Uterus (tissue), 2 donors: ENCODE measurements around the gene RBMS3.

Experiments used
- POLR2A ChIP-seq, 2 donors: fragments of 450-650 bp; IDR thresholded peaks; one replicate each; pipeline ENCODE4 v1.6.1; 2016; ENCODE audit warnings: antibody characterized with exemption in 2 of 2, mild to moderate bottlenecking in 1 of 2, moderate library complexity in 1 of 2
- TF ChIP-seq, protein P1 (sequence below), 4 experiments: fragments of 200-600 bp in 2 of 4; fragments of 450-650 bp in 2 of 4; sonication (generic) in 2 of 4; IDR thresholded peaks; one replicate each; pipeline ENCODE4 v1.5.1; 2016 to 2019; ENCODE audit warnings: antibody characterized with exemption in 4 of 4, mild to moderate bottlenecking in 2 of 4, moderate library complexity in 1 of 4

DNA sequence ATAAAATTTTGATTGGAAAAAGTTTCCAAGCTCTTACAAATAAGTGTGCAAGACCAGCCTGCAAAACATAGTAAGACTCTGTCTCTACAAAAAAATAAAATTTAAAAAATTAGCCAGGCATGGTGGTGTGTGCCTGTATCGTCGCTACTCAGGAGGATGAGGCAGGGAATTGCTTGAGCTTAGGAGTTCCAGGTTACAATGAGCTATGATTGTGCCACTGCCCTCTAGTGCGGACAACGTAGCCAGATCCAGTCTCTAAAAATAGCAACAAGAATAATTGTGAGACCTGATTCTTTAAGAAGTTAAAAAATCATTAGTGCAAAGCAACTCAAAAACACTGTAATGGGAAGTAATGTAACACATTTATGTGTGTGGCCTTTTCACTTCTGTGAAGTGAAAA, 251.6 kb downstream of the RBMS3 start:
- no peak for TF ChIP-seq POLR2A (IDR thresholded peaks at IDR 0.05)
- TF ChIP-seq, protein P1, sequence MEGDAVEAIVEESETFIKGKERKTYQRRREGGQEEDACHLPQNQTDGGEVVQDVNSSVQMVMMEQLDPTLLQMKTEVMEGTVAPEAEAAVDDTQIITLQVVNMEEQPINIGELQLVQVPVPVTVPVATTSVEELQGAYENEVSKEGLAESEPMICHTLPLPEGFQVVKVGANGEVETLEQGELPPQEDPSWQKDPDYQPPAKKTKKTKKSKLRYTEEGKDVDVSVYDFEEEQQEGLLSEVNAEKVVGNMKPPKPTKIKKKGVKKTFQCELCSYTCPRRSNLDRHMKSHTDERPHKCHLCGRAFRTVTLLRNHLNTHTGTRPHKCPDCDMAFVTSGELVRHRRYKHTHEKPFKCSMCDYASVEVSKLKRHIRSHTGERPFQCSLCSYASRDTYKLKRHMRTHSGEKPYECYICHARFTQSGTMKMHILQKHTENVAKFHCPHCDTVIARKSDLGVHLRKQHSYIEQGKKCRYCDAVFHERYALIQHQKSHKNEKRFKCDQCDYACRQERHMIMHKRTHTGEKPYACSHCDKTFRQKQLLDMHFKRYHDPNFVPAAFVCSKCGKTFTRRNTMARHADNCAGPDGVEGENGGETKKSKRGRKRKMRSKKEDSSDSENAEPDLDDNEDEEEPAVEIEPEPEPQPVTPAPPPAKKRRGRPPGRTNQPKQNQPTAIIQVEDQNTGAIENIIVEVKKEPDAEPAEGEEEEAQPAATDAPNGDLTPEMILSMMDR (IDR thresholded peaks at IDR 0.05): no peak
